Panc1 (cell line): Measurements from ENCODE around the gene RIBC1.

Experiments used
- POLR2AphosphoS5 ChIP-seq: IDR thresholded peaks from 2 replicates; pipeline ENCODE4 v1.6.1; 2012; ENCODE audit warnings: mild to moderate bottlenecking, low read depth, low read length, moderate library complexity
- SIN3A ChIP-seq: IDR thresholded peaks from 2 replicates; pipeline ENCODE4 v1.6.1; 2012; ENCODE audit warnings: low read depth, mild to moderate bottlenecking, low read length, moderate library complexity, borderline replicate concordance; ENCODE audit not compliant: insufficient read depth
- TCF7L2 ChIP-seq: IDR thresholded peaks from 2 replicates; pipeline ENCODE4 v1.6.1; 2011; ENCODE audit warnings: mild to moderate bottlenecking, low read depth, low read length, inconsistent platforms
- TF ChIP-seq, protein P1 (sequence below): fragments of 450-650 bp; IDR thresholded peaks from 2 replicates; pipeline ENCODE4 v1.5.1; 2017; ENCODE audit warnings: mild to moderate bottlenecking
- TF ChIP-seq, protein P2 (sequence below), 2 experiments: IDR thresholded peaks; 2 replicates each; pipeline ENCODE4 v1.6.1; 2011 to 2012; ENCODE audit warnings: low read depth in 2 of 2, control low read depth in 1 of 2, low read length in 1 of 2, mild to moderate bottlenecking in 1 of 2, moderate library complexity in 1 of 2; ENCODE audit not compliant: insufficient read depth in 1 of 2

DNA sequence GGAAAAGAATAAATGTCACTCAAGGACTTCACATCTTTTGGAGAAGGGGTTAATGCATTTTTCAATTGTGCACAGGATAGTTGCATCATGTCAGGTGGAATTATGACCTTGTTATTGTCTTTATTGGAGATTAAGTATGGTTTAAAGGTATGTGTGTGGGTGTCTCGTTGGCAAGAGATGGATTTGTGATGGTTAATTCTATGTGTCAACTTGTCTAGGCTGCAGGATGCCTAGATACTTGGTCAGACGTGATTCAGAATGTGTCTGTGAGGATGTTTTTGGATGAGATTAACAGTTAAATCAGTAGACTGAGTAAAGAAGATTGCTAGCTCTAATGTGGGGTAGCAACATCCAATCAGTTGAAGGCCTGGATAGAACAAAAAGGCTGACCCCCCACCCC is 53.7 kb downstream of the RIBC1 start:
- TF ChIP-seq, protein P1, sequence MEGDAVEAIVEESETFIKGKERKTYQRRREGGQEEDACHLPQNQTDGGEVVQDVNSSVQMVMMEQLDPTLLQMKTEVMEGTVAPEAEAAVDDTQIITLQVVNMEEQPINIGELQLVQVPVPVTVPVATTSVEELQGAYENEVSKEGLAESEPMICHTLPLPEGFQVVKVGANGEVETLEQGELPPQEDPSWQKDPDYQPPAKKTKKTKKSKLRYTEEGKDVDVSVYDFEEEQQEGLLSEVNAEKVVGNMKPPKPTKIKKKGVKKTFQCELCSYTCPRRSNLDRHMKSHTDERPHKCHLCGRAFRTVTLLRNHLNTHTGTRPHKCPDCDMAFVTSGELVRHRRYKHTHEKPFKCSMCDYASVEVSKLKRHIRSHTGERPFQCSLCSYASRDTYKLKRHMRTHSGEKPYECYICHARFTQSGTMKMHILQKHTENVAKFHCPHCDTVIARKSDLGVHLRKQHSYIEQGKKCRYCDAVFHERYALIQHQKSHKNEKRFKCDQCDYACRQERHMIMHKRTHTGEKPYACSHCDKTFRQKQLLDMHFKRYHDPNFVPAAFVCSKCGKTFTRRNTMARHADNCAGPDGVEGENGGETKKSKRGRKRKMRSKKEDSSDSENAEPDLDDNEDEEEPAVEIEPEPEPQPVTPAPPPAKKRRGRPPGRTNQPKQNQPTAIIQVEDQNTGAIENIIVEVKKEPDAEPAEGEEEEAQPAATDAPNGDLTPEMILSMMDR: no peak
- TF ChIP-seq POLR2AphosphoS5: no peak
- TF ChIP-seq SIN3A: no peak
- TF ChIP-seq, protein P2, sequence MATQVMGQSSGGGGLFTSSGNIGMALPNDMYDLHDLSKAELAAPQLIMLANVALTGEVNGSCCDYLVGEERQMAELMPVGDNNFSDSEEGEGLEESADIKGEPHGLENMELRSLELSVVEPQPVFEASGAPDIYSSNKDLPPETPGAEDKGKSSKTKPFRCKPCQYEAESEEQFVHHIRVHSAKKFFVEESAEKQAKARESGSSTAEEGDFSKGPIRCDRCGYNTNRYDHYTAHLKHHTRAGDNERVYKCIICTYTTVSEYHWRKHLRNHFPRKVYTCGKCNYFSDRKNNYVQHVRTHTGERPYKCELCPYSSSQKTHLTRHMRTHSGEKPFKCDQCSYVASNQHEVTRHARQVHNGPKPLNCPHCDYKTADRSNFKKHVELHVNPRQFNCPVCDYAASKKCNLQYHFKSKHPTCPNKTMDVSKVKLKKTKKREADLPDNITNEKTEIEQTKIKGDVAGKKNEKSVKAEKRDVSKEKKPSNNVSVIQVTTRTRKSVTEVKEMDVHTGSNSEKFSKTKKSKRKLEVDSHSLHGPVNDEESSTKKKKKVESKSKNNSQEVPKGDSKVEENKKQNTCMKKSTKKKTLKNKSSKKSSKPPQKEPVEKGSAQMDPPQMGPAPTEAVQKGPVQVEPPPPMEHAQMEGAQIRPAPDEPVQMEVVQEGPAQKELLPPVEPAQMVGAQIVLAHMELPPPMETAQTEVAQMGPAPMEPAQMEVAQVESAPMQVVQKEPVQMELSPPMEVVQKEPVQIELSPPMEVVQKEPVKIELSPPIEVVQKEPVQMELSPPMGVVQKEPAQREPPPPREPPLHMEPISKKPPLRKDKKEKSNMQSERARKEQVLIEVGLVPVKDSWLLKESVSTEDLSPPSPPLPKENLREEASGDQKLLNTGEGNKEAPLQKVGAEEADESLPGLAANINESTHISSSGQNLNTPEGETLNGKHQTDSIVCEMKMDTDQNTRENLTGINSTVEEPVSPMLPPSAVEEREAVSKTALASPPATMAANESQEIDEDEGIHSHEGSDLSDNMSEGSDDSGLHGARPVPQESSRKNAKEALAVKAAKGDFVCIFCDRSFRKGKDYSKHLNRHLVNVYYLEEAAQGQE (IDR thresholded peaks at IDR 0.05; ENCODE audit: insufficient read depth in 1 of 2, low read depth in 2 of 2, low read length in 1 of 2): no peak
- TF ChIP-seq TCF7L2: no peak
